Fibroblast of pulmonary artery (primary cell): Measurements from ENCODE around the gene MYO5B.
"Not testable (repeated sequence)": the region's sequence is repeated elsewhere in the genome, so short reads cannot be mapped to it uniquely, and the experiment has no call there.

ENCODE experiments used
- DNase-seq: peaks from one replicate; pipeline ENCODE4 v3.0.0-alpha.2; 2010; ENCODE audit warnings: low read depth
- H3K4me3 ChIP-seq: replicated peaks from 2 replicates; pipeline ENCODE4 v1.5.1; 2011; ENCODE audit warnings: low read depth, mild to moderate bottlenecking, control low read depth, low read length, moderate library complexity
- TF ChIP-seq, protein P1 (sequence below): IDR thresholded peaks from 2 replicates; pipeline ENCODE4 v1.5.1; 2011; ENCODE audit warnings: mild to moderate bottlenecking, control low read depth, low read length, inconsistent platforms; ENCODE audit errors: missing control alignments

The MYO5B gene

DNA sequence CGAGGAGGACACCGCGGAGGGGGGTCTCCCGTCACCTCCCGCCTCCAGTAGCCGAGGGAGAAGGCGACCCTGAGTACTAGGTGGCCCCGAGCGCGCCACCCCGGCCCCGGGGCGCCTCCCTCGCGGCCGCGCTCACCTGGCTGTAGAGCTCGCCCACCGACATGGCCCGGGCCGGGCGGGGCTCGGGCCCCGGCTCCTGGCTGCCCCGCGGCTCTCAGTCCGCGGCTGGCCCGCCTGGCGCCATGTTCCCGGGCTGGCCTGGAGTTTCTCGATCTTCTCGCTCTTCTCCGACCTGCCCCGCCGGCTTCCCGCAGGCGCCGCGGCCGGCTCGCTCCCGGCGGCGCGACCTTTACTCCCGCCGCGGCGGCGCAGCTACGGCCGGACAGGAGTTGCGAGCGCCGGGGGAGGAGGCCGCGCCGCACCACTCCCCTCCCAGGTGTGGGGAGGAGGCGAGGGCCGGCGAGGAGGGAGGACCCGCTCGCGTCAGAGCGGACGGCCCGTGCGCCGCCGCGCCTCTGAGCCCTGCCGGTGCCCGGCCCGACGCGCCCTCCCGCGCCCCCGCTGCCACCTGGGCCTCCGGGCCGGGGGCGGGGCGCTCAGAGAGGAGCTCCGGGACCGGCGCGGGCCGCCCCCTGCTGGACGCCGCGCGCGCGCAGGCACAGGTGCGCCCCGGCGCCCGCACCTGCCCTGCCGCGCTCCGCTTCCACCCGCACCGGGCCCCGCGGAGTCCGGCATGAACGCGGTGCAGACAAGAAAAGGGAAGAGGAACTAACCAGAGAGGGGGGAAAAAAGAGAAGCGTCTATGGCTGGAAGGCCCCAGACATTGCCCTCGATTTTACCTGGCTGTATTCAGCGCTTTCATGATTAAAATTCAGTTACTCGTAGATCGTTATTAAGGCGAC, at the start of gene MYO5B:
TSS of gene MYO5B (minus strand) at position 517 of the 902 bp plus-strand sequence. CDS start at position 163, 354 bp downstream.
- DNase-seq, result no peak
- no peak within 1 kb of the TSS for H3K4me3 ChIP-seq
- TF ChIP-seq, protein P1, sequence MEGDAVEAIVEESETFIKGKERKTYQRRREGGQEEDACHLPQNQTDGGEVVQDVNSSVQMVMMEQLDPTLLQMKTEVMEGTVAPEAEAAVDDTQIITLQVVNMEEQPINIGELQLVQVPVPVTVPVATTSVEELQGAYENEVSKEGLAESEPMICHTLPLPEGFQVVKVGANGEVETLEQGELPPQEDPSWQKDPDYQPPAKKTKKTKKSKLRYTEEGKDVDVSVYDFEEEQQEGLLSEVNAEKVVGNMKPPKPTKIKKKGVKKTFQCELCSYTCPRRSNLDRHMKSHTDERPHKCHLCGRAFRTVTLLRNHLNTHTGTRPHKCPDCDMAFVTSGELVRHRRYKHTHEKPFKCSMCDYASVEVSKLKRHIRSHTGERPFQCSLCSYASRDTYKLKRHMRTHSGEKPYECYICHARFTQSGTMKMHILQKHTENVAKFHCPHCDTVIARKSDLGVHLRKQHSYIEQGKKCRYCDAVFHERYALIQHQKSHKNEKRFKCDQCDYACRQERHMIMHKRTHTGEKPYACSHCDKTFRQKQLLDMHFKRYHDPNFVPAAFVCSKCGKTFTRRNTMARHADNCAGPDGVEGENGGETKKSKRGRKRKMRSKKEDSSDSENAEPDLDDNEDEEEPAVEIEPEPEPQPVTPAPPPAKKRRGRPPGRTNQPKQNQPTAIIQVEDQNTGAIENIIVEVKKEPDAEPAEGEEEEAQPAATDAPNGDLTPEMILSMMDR, result no peak

DNA sequence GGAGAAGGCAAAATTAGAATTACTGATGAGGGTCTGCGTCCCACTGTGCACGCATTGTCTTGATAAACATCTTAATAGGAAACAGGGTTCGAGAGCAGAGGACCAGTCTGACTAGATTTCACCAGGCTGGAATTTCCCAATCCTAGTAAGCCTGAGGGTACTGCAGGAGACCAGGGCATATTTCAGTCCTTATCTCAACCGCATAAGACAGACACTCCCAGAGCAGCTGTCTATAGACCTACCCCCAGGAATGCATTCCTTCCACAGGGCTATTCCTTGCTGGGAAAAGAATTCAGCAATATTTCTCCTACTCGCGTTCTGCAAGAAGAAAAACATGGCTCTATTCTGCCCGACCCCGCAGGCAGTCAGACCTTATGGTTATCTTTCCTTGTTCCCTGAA, 46.8 kb upstream of the MYO5B start:
- not testable (repeated sequence) for DNase-seq, H3K4me3 ChIP-seq

DNA sequence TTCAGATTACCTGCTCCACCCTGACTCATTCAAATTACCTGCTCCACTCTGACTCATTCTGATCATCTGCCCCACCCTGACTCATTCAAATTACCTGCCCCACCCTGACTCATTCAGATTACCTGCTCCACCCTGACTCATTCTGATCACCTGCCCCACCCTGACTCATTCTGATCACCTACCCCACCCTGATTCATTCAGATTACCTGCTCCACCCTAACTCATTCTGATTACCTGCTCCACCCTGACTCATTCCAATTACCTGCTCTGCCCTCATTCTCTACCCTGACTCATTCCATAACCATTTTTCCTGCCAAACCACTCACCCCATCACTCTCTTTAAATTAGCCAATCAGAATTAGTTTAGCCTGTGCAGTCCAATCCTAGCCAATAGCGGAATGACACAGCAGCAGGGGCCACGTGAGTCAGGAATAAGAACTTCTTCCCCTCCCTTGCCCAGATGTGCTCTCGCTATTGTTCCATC, 45.2 kb upstream of the MYO5B start:
- no peak for DNase-seq
- H3K4me3 ChIP-seq, result no peak overlapping the region
- TF ChIP-seq, protein P1, result no peak

DNA sequence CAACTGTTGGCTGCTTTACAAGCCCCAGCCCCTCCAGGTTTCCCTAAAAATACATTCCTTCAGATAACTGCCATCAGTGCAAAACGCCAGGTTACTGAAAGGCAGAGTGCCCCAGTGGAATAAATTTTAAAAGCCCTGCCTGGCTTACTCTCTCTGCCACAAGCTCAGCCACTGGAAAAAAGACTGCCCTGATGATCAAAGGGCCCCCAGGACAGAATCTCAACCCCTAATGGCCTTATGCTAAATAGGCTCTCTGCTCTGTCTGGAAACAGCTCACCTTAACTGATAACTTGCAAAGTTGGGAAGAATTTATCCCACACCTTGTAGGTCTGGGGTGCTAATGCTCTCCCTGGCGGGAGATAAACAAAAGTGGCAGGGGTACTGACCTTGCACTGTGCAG, 37.5 kb upstream of the MYO5B start:
- TF ChIP-seq, protein P1, result no peak

DNA sequence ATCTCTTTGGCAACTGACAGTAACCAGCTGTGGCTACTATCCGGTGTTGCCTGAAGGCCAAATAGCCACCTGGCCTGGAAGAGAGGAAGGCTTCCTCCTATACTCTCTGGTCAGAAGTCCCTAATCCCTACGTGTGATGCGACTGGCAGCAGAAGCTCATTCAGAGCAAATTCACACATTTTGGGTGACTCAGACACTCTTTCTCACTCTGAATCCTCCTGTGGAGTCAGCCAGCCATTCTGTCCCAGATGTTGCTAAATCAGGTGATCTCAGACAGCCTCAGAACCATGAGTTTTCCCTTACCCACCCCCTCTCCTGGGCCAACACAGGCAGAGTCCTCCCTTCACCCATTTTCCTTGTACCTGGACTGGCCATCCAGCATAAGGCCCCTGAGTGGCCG, 36.7 kb upstream of the MYO5B start:
- DNase-seq, result no peak
- TF ChIP-seq, protein P1, result no peak
- no peak overlapping the region for H3K4me3 ChIP-seq

More for the DNA sequence above, 37.5 kb upstream of the MYO5B start:
- DNase-seq, result no peak
- H3K4me3 ChIP-seq, result no peak overlapping the region

DNA sequence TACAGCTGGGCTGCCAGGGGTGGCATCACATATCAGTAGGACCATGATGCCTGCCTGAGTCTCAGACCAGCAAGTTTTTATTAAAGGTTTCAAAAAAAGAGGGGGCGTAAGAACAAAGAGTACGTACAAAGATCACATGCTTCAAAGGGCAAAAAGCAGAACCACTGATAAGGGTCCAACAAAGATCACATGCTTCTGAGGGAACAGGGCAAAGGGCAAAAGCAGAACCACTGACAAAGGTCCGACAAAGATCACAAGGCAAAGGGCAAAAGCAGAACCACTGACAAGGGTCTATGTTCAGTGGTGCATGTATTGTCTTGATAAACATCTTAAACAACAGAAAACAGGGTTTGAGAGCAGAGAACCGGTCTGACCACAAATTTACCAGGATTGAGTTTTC, 25.3 kb upstream of the MYO5B start:
- DNase-seq, H3K4me3 ChIP-seq: not testable (repeated sequence)

DNA sequence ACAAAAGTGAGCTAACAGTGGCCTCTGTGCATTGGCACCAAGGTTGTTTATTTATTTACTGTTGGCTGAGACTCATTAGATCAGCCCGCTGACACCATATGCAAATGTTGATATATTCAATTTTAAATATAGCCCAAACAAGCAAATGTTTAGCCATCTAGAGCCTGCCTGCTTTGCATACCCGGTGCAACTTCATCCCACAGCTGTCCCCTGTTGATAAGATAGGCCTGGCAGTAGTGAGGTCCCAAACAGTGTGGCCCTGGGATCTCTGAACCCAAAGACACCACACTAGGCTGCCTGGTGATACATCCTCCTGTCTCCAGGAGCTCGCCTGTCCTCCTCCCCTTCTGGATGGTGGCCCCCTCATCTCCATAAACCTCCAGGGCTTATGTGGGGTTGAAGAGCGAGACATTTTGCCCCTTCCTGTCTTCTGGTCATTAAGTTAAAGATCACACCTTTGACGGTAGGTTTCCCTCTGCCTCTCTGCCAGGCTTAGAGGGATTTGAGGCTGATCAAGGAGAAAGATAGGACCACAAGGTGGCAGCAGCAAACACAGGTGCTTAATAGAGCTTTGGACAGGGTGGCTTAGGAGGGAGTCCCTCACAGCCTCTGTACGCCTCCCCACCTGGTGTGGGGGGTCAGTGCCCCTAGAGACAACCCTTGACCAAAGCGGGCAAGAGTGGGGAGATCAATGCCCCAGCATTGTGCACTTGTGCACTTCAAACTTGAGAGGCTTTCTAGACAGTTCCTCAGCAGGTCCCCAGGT, 23.7 kb upstream of the MYO5B start:
- TF ChIP-seq, protein P1, result peak; percentile 52
- no peak overlapping the region for H3K4me3 ChIP-seq
- peak; percentile 45 for DNase-seq
